HG03066 (cell line): Measurements from ENCODE around the gene HEXD.
"Not testable (repeated sequence)": the region's sequence is repeated elsewhere in the genome, so short reads cannot be mapped to it uniquely, and the experiment has no call there.

Experiments used
- ATAC-seq: cut with Tn5 transposase; IDR thresholded peaks from one replicate; pipeline ENCODE4 v1.9.1; 2021; ENCODE audit warnings: low read depth; ENCODE audit not compliant: unreplicated experiment

The HEXD gene

DNA sequence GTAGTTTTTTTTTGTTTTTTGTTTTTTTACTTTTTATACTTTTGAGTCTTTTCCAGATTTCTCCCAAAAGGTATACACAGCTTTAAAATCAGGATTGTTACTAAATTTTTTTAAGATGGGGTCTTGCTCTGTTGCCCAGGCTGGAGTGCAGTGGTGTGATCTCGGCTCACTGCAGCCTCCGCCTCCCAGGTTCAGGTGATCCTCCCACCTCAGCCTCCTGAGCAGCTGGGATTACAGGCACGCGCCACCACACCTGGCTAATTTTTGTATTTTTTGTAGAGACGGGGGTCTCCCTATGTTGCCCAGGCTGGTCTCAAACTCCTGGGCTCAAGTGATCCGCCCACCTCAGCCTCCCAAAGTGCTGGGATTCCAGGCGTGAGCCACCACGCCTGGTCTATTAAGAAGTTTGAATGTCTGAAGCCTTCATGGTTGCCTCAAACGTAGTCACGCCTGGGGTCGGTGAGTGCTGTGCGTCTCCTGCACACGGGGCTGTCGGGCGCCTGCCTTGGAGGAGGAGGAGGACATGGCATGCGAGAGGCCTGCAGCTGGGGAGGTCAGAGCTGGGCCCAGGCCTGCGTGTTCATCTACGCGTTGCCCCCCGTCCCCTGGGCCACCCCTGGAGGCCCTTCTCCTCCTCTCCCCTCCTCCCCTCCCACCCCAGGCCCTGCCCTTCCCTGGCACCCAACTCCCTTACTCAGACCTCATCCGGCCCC is 35.8 kb upstream of the HEXD start:
- ATAC-seq, result not testable (repeated sequence)

DNA sequence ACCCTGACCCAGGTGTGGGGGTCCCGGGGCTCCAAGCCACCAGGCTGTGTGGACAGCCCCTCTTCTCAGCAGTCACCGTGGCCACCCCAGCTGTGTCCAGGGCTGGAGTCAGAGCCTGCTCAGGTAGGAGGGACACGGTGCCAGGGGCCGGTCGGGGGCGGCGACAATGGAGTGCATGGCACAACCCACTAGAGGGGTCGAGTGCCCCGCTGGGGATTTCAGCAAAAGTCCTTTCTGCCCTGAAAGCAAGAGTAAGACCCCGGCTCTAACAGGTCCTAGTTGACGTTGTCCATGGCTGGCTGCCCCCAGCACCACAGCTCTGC is 35.3 kb upstream of the HEXD start:
- ATAC-seq, result no peak

DNA sequence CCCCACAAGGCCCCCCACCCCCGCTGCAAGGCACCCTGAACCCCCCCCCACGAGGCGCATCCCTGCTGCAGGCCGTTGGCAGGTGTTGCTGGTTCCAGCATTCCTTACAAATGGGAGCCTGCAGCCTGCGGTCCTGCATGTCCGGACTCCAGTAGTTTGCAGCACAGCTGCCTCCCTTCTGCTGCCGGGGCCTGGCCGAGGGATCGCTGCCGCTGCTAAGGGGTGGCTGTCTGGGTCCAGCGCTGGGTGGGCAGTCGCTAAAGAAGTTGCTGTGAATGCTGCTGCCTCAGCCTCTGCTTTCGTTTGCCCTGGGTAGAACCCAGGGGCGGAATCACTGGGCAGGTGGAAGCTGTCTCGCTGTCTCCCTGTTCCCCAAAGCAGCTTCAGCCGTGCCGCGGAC is 34.7 kb upstream of the HEXD start:
- no peak for ATAC-seq

DNA sequence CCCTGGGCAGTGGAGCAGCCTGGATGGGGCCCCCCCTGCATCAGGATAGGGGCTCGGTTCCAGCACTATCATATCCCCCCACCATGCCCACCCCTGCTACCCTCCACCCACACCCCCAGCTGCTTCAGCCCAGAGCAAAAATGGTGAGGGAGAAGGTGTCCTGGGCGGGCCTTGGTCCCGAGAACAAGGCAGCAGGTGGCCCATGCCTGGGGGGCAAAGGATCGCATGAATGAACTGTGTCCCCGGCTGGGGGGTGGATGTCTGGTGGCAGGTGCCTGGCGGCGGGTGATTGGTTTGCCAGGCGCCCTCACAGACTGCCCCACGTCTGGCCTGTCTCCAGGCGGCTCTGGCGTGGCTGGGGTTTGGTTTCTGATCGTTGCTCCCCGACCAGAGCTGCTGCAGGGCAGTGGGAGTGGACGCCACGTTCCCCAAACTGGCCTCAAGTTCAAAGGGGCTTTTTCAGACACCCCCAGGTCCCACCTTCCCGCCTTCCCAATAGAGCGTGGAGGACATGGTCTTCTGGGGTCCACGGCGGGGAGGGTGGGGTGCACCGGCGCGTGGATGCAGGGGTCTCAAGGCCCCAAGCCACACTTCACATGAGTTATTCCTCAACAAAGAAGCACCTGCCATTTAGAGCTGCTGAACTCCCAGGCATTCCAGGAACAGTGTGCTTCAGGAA is 34.0 kb upstream of the HEXD start:
- ATAC-seq, result no peak

DNA sequence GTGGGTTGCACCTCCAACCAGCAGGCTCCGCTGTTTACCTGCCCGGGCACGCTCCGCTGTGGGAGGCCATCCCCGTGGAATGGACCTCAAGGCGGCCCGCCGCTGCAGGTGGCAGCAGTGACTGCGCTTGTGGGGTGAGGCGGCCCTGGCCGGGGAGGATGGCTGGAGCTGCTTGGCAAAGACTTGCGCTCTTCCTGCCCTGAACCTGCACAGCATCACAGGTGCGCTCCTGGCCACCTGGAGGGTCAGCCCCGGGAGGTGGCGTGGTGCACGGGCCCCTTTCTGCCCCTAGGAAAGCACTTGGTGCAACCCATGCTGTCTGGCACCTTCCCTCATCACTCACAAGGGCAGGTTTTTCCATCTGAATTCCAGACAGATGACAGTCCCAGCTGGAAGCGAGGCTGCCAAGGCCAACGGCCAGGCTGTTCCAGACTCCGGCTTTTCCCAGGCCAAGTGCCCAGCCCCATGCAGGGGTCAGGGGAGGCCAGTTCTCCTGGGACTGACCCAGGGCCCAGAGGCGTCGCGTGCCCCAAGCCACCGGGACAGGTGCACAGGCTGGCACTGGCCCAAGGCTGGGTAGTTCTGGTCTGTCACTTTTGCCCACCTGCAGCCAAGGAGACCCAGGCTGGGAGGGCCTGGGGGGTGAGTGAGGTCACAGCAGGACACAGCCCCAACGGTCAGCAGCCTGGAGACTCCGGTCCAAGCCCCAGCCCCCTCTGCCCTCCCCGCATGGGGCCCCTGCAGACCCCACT is 33.2 kb upstream of the HEXD start:
- ATAC-seq, result no peak

DNA sequence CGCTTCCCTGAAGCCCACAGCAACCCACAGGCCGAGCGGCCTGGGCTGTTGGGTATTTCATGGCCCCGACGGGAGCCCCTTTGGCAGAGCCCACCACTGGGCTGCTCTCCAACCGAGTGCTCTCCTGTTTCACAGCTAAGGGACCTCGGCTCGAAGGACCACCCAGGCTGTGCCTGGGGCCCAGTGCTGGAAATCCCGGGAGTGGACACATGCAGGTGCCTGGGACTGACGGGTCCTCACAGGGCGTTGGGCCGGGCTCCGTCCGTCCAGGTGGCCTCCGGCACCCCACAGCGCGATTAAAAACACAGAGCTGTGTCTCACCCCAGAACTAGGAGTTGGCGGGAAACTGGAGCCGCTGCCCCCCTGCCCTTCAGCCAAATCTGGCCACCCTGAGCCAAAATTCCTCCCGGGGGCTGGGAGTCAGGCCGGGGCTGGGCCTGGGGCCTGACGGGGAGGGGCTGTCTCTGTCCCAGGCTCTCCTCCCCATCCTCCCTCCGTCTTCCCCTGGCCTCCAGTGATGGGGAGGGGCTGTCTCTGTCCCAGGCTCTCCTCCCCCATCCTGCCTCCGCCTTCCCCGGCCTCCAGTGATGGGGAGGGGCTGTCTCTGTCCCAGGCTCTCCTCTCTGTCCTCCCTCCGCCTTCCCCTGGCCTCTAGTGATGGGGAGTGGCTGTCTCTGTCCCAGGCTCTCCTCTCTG is 32.4 kb upstream of the HEXD start:
- ATAC-seq, result no peak

DNA sequence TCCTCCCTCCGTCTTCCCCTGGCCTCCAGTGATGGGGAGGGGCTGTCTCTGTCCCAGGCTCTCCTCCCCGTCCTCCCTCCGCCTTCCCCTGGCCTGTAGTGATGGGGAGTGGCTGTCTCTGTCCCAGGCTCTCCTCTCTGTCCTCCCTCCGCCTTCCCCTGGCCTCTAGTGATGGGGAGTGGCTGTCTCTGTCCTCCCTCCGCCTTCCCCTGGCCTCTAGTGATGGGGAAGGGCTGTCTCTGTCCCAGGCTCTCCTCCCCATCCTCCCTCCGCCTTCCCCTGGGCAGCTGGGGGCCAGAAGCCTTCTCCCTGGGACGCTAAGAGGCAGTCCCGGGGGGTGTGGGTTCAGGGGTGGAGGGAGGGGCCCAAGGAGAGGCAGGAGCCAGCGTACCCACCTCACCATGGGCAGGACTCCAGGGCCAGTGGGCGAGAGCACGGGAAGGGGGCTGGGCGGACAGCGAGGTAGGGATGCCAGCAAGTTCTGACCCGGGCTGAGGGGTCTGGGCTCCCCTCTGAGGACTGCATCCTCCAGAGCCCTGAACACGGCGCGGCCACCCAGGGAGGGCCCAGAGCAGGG is 31.8 kb upstream of the HEXD start:
- no peak for ATAC-seq

DNA sequence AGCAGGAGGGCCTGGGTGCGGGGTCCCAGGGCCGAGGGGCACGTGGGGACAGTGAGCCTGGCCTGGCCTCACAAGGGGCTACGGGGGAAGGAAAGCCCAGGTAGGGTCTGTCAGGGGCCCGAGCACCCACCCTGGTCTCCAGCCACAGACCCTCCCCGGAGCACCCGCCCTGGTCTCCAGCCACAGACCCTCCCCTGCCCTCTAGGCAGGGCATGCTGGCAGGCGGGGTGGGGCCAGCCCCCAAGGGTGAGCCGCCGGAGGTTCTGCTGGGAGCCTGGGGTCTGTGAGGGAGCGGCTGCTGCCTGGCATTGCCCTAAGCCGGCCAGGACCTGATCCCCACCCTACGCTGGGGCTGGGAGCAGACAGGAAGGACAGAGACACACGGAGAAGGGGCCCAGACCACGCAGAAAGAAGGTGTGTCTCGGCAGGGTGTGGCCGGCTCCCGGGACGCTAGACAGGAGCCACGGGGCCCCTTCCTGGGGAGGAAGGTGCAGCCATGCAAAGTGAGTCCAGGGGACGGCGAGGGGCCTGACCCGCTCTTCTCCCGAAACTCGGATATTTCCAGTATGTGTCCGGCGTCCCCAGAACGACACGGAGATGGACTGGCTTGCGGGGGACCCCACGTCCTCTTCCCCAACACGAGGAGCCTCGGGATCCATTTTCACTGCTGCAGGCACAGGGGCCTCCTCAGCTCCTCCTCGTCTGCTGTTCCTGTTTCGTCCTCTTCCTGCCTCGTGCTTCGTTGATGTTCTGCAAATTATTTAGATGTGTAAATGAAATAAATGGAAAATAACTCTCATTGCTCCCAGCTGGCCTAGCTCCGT is 31.1 kb upstream of the HEXD start:
- no peak for ATAC-seq

DNA sequence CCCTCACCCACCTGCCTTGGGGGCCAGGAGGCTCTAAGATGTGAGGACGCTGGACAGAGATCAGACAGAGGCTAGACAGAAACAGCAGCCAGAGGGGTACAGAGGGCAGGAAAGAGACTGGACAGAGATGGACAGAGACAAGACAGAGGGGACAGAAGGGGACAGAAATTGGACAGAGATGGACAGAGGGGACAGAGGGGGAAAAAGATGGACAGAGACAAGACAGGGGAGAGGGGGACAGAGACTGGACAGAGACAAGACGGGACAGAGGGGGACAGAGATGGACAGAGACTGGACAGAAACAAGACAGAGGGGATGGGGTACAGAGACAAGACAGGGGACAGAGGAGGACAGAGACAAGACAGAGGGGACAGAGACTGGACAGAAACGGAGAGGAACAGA is 30.4 kb upstream of the HEXD start:
- ATAC-seq, result no peak

DNA sequence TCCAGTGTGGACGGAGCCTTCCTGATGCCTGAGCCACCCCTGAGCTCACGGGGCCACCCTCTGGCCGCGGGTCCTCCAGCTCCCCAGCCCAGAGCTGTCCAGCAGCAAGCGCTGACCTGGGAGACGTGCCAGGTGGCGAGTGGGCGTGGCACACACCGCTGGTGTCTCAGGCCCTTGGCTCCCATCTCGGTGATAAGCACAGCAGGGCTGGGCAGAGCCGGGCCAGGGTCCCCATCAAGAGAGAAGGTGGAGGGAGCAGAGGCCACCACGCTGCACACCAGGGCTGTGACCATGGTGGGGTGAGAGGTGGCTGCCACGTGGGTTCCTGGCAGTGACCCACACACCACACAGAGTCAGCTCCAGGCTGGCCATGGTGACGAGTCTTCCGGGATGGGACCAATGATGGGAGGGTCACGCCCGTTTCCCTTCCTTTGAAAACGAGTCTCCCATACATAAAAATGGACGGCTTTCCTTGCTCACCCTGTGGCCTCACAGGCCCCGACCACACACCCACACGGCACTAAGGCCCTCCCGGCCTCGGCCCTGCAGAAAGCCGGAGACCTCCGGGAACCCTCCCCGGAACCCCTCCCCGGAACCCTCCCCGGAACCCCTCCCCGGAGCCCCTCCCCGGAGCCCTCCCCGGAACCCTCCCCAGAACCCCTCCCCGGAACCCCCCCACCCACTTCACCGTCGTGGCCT is 29.8 kb upstream of the HEXD start:
- ATAC-seq, result no peak

DNA sequence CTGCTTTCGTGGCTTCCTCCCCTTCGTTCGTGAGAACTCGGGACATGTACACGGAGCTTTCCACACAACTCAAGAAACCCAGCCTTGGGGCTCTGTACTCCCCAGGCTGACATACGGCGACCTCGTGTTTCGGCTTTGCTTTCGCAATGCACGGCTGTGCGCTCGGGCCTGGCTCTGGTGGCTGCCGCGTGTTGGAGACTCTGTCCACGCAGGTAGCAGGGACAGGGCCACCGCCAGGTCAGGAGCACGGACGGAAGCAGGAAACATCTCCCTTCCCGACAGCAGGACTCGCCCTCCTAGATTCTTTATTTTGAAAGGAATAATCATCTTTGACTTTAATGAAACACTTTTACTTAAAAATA is 29.2 kb upstream of the HEXD start:
- ATAC-seq, result no peak

DNA sequence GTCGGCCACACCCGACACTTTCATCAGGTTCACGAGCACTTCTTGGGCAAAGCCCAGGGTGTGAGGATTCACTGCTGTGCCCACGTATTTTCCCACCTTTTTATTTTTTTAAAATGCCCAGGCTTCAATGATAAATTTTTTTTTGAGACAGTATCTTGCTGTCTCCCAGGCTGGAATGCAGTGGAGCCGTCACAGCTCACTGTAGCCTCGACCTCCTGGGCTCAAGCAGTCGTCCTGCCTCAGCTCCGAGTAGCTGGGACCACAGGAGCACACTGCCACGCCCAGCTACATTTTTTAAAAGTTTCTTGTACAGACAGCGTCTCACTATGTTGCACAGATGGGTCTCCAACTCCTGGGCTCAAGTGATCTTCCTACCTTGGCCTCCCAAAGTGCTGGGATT is 28.8 kb upstream of the HEXD start:
- ATAC-seq, result no peak

DNA sequence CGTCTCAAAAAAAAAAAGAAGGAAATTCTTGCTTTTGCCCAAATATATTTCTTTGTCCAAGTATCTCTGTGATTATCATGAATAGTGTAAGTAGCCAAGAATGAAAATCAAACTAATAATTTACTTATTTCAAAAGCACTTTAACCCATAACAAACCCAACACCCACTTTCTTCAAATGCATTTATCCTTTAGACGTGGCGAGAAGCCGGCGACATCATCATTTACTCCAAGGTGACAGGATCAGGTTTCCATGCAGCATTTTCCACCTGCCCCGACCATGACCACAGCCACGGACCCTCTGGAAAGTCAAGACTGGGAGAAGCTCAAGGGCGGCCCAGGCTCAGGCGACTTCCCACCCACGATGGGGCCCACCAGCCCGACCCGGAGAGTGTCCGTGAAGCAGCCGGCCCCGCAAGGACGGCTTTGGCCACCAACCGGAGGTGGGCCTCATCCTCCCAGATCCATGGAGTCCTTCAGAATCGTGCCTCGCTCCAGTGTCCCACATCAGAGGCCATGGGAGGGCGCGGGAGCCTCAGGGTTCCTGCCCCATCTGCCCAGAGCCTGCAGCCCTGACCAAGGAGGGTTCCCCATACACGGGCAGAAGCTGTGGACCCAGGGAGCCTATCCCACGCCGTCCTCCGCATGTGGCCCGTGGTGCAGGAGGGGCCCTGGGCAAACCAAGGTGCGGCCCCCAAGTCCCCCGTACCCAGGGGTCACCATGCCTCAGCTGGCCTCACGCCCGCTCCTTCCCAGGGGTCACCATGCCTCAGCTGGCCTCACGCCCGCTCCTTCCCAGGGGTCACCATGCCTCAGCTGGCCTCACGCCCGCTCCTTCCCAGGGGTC is 27.9 kb upstream of the HEXD start:
- no peak for ATAC-seq

DNA sequence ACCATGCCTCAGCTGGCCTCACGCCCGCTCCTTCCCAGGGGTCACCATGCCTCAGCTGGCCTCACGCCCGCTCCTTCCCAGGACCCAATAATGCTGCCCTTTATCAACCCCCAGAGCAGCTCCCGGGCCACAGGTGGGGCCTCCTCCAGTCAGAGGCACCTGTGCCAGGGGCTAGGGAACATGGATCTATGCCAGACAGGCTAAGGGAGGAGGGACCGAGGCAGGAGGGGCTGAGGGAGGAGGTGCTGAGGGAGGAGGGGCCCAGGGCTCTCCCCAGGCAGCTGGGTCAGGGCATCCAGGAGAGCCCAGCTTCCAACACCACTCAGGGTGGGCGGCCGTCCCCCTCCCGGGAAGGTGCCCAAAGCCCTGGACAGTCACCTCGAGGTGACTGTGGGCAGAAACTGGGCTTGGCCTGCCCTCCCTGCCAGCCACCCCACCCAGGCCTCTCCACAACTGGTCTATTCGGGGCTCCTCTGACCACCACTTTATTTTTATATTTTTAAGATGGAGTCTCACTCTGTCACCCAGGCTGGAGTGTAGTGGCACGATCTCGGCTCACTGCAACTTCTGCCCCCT is 27.2 kb upstream of the HEXD start:
- ATAC-seq, result no peak

DNA sequence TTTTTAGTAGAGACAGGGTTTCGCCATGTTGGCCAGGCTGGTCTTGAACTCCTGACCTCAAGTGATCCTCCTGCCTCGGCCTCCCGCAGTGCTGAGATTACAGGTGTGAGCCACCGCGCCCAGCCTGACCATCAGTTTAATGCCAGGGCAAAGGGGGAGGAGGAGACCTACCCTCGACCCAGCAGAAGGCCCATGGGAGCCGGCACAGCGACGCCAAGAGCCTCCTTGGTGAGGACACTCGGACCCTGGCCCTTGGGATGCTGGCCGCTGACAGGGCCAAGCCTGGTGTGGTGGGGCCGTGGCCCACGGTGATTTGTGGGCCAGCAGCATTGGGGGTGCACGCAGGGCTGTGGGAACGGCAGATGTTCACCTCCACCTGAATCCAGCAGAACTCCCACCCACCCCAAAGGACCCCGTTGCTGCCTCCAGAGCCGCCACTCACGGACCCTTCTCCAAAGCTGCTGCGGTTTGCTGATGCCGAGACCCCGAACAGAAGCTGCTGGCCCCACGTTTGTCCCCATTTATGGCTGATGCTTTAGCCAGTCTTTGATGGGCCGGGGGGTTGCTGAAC is 26.6 kb upstream of the HEXD start:
- no peak for ATAC-seq

DNA sequence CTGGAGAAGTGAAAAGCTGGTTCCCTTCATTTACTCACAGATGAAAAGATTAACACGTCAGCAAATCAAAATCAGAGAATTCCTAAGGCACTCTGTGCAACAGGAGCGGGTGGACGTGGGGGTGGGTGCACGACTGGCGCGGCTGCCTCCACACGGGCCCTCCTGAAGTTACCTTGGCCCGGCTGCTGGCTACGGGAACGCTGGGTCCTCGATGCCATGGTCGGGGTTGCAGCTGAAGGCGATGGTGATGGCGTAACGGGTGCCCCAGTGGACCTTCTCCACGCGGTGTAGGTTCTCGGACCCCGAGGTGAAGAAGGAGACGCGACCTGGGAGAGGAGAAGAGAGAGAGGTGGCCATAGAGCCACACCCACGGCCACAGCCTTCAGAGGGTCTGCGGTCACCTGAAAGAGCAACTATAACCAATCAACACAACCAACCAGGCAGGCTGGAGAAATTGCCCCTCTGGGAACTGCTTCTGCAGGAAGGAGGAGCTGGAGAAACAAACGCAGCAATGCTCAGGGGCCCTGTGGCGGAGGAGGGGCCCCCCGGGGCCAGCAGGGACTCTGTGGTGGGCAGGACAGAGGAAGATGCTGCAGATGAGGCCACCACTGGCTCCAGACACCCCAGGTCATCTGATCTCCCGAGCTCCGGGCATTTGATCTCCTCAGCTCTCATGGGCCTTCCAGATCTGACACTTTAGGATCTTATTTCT is 25.8 kb upstream of the HEXD start:
- no peak for ATAC-seq

DNA sequence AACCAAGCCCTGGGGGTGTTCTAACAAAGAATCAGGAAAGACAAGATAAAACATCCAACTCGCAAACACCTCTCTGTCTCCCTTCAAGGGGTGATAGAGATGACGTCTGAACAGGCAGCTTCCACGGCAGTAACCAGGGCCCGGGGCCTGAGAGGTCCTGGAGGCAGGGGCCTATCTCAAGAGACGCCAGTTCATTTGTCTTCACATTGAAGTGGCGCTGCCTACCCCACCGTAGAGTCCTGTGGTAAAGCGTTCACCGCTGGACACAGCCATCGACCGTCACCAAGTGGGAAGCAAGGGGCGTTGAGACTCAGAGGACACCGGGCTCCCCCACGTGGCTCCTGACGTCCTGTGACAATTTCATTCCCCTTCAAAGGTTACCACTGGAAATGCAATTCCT is 25.2 kb upstream of the HEXD start:
- no peak for ATAC-seq
